Airway epithelial cell (primary cell): ENCODE measurements around the gene PCAT7. TPM values are rescaled to one million over a fixed set of nuclear protein-coding genes. Genes with fewer than 3 reads are reported as not detected.

ENCODE experiments used
- total RNA-seq: library from RNA; depleted of rRNA; stranded (reverse); fragments of >200 nt; gene quantifications from 2 replicates; pipeline ENCODE4 v1.2.3, GENCODE V29; 2015

The PCAT7 gene
- total RNA-seq: not detected in 2 replicates

GRCh38 chr9:94554439-94555331 lies at the start of gene PCAT7:
Gene PCAT7 (plus strand): TSS chr9:94555083.

DNA sequence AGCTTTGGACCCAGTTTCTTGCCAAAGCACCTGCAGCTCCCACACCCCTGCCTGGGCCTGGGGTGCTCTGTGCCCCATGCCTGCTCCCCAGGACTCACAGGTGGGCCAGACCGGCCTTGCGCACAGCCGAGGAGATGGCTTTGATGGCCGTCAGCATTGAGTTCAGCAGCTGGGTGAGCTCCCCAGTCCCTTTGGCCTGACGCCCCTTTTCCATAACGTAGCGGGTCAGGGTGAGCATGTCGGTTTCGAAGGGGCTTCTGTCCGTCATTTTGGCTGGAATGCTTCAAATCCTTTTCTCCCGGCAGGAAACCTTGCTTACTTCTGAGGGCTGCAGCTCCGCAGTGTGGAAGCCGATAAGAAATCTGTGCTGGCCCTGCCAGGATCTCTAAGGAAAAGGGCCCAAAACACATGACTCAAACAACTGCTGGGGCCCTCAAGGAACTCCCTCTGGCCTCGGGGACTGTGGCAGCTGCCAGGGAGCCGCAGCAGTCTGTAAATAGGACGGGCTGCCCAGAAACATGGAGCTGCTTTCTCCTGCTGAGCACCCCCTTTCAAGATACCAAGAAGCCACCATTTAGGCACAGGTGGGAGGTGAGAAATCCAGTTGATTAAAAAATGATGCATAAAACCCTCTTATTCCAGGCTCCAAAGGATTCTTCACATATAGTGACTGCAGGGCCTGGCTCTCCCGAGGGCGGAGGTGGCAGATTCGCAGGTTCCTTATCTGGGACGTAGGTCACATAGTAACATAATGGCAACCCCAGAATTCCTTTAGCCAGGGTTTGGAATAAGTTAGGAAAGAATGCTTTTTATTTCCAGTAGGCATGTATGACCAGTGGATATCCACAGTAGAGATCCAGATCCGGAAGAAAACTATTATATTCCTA lies 38.8 kb downstream of the PCAT7 start, which contains the start of gene FBP2:
Gene FBP2 (minus strand): TSS at position 366 of the 887 bp plus-strand sequence. CDS start 98 bp downstream, at position 268.

Other genes with a start within 250 kb of the PCAT7 start
- gene NUTM2F, start 226.4 kb upstream of the PCAT7 start, total RNA-seq: not detected in 2 replicates
- gene FBP2, start 38.7 kb downstream of the PCAT7 start, total RNA-seq: not detected in 2 replicates
- gene FBP1, start 84.4 kb downstream of the PCAT7 start, total RNA-seq: 0.19 and 0.21 TPM in 2 replicates
- 111 and 112 TPM in 2 replicates for gene AOPEP, start 171.6 kb downstream of the PCAT7 start, total RNA-seq